PFSK-1 (cell line): ENCODE measurements around the gene ARHGAP19.

ENCODE experiments used
- FOXP2 ChIP-seq: optimal IDR thresholded peaks from 2 replicates; pipeline ENCODE3; 2011; ENCODE audit warnings: borderline replicate concordance, control low read depth, inconsistent platforms; ENCODE audit not compliant: insufficient read depth; ENCODE audit errors: extremely low read length, extremely low read depth
- POLR2AphosphoS5 ChIP-seq: IDR thresholded peaks from 2 replicates; pipeline ENCODE4 v1.6.1; 2012; ENCODE audit warnings: low read depth, mild to moderate bottlenecking, control low read depth, low read length, moderate library complexity
- REST ChIP-seq, 2 experiments: IDR thresholded peaks; 2 replicates each; pipeline versions ENCODE4 v1.6.1 to v1.8.0; 2011 to 2012; ENCODE audit warnings: low read depth in 2 of 2, low read length in 2 of 2, control low read depth in 1 of 2, inconsistent platforms in 1 of 2, mild to moderate bottlenecking in 1 of 2, moderate library complexity in 1 of 2; ENCODE audit not compliant: insufficient read depth in 1 of 2
- SIN3A ChIP-seq: IDR thresholded peaks from 2 replicates; pipeline ENCODE4 v1.6.1; 2012; ENCODE audit warnings: mild to moderate bottlenecking, low read length, moderate library complexity, borderline replicate concordance; ENCODE audit not compliant: insufficient read depth
- TAF1 ChIP-seq: IDR thresholded peaks from 2 replicates; pipeline ENCODE4 v1.6.1; 2012; ENCODE audit warnings: low read length, control low read depth, borderline replicate concordance; ENCODE audit not compliant: insufficient read depth

ARHGAP19 gene

DNA sequence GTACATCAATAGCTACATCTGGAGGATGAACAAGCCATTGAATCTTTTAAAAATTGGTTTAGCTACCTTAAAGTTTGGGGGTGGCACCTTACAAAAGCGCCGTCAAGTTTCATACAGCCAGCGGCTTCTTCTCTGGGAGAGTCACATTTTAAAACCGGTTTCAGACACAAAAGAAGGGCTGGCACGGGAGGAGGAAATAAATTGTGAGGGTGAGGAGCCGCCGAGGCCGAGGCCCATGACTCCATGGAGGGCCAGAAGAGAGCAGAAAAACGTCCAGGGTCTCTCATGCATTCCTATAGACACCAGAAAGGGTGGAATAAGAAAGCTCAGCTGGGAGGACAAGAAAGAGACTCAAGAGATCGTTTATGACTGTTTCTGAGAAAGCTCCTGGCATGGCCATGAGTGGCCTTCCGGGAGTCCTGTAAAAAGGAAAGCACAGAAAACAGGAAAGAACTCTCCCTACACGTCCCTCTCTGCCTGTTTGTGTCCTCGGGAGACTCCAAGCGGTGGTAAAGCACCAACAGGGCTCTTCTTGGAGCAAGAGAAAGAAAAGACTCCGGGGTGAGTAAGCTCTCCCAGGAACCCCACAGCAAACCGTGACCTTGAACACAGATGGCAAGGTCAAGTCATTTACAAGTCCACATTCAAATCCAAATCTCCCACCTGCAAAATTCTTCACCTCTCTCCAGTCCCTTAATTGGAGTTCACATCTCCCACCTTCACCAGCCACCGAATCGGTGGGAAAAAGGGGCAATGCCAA, 40.3 kb upstream of the ARHGAP19 start:
- TF ChIP-seq TAF1 (peak; percentile 18; the same call in 1 of the 2 replicates), SIN3A (no peak)

DNA sequence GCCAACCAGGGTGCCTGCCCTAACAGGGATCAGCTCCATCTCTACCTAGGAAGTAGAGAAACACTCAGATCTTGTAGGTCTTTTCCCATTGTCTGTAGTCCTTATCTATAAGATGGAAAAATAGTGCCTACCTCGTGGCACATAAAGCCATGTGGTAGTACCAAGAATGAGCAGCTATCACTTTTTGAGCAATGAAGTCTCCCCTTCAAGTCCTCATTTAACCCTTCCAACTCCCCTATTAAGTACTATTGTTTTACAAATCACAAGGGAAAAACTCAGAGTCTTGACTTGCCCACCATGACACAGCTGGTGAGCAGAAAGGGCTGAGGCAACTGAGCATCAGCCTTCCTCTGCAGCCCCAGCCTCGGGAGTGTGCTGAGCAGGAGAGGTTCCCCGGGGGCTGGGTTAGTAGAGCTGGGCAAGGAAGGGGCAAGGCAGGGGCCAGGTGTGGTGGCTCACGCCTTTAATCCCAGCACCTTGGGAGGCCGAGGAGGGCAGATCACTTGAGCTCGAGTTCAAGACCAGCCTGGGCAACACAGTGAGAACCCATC, 38.8 kb upstream of the ARHGAP19 start:
- TF ChIP-seq TAF1 (no peak), SIN3A (no peak)

DNA sequence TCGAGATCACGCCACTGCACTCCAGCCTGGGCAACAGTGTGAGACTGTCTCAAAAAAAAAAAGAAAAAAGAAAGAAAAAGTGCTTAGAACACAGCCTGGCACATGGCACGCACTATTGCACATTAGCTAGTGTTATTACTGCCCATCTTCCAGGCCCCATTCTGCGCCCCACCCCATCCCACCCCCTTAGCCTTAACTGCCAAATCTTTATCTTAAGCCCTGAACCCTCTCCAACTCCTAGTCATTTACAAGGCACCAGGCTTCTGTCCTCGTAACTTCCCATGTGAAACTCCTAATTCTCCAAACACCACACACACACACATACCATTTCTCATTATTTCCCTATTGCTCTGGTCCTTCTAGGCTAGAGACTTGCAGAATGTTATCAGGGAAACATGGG, 37.3 kb upstream of the ARHGAP19 start:
- no peak for TF ChIP-seq SIN3A
- no peak for TF ChIP-seq REST (IDR thresholded peaks at IDR 0.05; ENCODE audit: insufficient read depth in 1 of 2, low read depth in 2 of 2, low read length in 2 of 2)
- no peak for TF ChIP-seq POLR2AphosphoS5
- no peak for TF ChIP-seq FOXP2
- TF ChIP-seq TAF1: no peak

DNA sequence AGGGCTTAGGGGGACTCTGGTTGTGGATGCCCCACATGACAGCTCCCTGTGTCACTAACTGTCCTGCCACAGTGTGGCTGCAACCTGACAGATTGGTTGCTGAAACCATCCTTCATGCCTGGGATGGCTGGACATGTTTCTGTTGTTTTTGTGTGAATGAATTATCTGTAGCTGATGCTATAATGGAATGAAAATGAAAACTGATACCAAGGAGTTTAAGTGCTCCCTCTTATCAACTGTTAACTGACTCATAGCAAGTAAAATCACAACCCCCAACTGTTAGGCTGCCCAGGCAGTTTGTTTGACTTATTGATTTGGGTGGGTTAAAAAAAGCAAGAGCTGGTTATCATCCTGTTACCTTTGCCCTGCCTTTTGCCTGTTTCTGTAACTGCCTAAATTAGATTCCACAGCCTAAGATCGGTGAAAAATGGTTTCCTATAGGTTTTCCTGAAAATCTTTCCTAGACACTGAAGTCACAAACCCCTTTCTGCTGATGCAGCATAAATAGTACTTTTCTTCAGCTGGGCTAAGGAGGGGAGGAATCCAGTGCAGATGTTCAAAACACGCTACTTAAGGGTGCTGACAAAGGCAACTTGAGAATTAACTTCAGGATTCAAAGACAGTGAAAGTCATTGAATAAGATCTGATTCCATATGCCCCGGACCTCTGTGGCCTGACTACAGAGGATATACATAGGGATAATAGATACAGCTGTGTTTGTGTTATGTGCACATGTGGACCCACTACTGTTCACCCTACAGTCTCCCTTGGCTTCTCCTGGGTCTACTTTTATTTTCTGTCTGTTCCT, 36.4 kb upstream of the ARHGAP19 start:
- no peak for TF ChIP-seq POLR2AphosphoS5

- TF ChIP-seq TAF1 (no peak), REST (IDR thresholded peaks at IDR 0.05; ENCODE audit: insufficient read depth in 1 of 2, low read depth in 2 of 2, low read length in 2 of 2) (no peak), FOXP2 (no peak)
Observed at GRCh38 chr10:97327348-97328294, 35.2 kb upstream of the ARHGAP19 start.

DNA sequence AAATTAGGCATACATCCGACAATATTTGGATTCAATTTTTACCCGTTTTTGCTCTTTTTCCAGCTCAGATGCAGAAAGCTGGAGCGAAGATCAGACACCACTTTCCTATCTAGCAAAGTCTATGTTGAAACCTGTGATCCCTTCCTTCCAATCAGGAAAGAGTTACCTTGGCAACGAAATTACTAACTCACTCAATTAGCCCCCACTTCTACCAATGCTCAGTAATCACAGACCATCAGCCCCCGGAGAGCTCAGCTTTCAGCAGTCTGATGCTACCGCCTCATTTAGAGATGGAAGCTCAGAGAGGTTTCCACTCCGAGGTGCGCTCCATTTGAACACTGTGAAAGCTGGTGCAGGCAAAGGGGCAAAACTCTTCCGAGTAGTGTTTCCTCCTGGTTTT, 33.3 kb upstream of the ARHGAP19 start:
- no peak for TF ChIP-seq POLR2AphosphoS5

GRCh38 chr10:97323501-97323900, 31.1 kb upstream of the ARHGAP19 start:
- no peak for TF ChIP-seq TAF1
- TF ChIP-seq FOXP2: no peak
- no peak for TF ChIP-seq REST (IDR thresholded peaks at IDR 0.05; ENCODE audit: insufficient read depth in 1 of 2, low read depth in 2 of 2, low read length in 2 of 2)
- no peak for TF ChIP-seq POLR2AphosphoS5
- TF ChIP-seq SIN3A: no peak
